Measurements from ENCODE around the gene SPEG.
A peak's percentile ranks its signal among the peaks of the same experiment; 100 is the strongest.

The SPEG gene

GRCh38 chr2:219473511-219473910, 38.9 kb downstream of the SPEG start:
- no peak for TF ChIP-seq CTCF (IDR thresholded peaks at IDR 0.05)

GRCh38 chr2:219474285-219475060, 39.8 kb downstream of the SPEG start:
- TF ChIP-seq CTCF (IDR thresholded peaks at IDR 0.05), result no peak

GRCh38 chr2:219475278-219475677, 40.6 kb downstream of the SPEG start:
- TF ChIP-seq CTCF (IDR thresholded peaks at IDR 0.05), result no peak

GRCh38 chr2:219475697-219476651, 41.3 kb downstream of the SPEG start:
- TF ChIP-seq CTCF (IDR thresholded peaks at IDR 0.05), result peak; percentile 90

- no peak for TF ChIP-seq CTCF (IDR thresholded peaks at IDR 0.05)
Observed at GRCh38 chr2:219476652-219477151, 42.1 kb downstream of the SPEG start.

- no peak for TF ChIP-seq CTCF (IDR thresholded peaks at IDR 0.05)
Observed at GRCh38 chr2:219477179-219477578, 42.5 kb downstream of the SPEG start.

- TF ChIP-seq CTCF (IDR thresholded peaks at IDR 0.05), result no peak
Observed at GRCh38 chr2:219477815-219478214, 43.2 kb downstream of the SPEG start.
